ENCODE results near the gene ATAT1.

The ATAT1 gene

GRCh38 chr6:30618270-30618797 lies 8.3 kb upstream of the ATAT1 start:
- DNase-seq (ENCODE audit: low read depth), result peak; percentile 33
- TF ChIP-seq POLR2A (IDR thresholded peaks at IDR 0.05; ENCODE audit: extremely low read depth, insufficient read length) (no peak), CTCF (IDR thresholded peaks at IDR 0.05; ENCODE audit: low read depth, low read length) (no peak), MYC (IDR thresholded peaks at IDR 0.05; ENCODE audit: low read depth, low read length) (no peak), MAX (IDR thresholded peaks at IDR 0.05; ENCODE audit: low read depth, low read length) (no peak)
- peak overlapping the region; percentile 98 for H3K4me3 ChIP-seq (ENCODE audit: low read depth, low read length)

GRCh38 chr6:30619561-30619960 lies 7.1 kb upstream of the ATAT1 start:
- no peak for DNase-seq (ENCODE audit: low read depth)
- TF ChIP-seq MYC (IDR thresholded peaks at IDR 0.05; ENCODE audit: low read depth, low read length), result no peak
- TF ChIP-seq MAX (IDR thresholded peaks at IDR 0.05; ENCODE audit: low read depth, low read length), result no peak
- no peak for TF ChIP-seq POLR2A (IDR thresholded peaks at IDR 0.05; ENCODE audit: extremely low read depth, insufficient read length)
- no peak for TF ChIP-seq CTCF (IDR thresholded peaks at IDR 0.05; ENCODE audit: low read depth, low read length)
- no peak overlapping the region for H3K4me3 ChIP-seq (ENCODE audit: low read depth, low read length)

GRCh38 chr6:30625511-30625910 lies 1.2 kb upstream of the ATAT1 start:
- no peak for DNase-seq (ENCODE audit: low read depth)
- TF ChIP-seq MAX (IDR thresholded peaks at IDR 0.05; ENCODE audit: low read depth, low read length) (no peak), CTCF (IDR thresholded peaks at IDR 0.05; ENCODE audit: low read depth, low read length) (no peak), MYC (IDR thresholded peaks at IDR 0.05; ENCODE audit: low read depth, low read length) (no peak), POLR2A (IDR thresholded peaks at IDR 0.05; ENCODE audit: extremely low read depth, insufficient read length) (no peak)
- H3K4me3 ChIP-seq (ENCODE audit: low read depth, low read length), result no peak overlapping the region

- DNase-seq (ENCODE audit: low read depth), result no peak
- no peak for TF ChIP-seq CTCF (IDR thresholded peaks at IDR 0.05; ENCODE audit: low read depth, low read length)
- TF ChIP-seq MAX (IDR thresholded peaks at IDR 0.05; ENCODE audit: low read depth, low read length), result no peak
- TF ChIP-seq POLR2A (IDR thresholded peaks at IDR 0.05; ENCODE audit: extremely low read depth, insufficient read length), result no peak
- no peak for TF ChIP-seq MYC (IDR thresholded peaks at IDR 0.05; ENCODE audit: low read depth, low read length)
- H3K4me3 ChIP-seq (ENCODE audit: low read depth, low read length), result no peak overlapping the region
These were observed 9.2 kb downstream of the ATAT1 start for GRCh38 chr6:30635834-30636233.

GRCh38 chr6:30640481-30640880 lies 13.8 kb downstream of the ATAT1 start:
- TF ChIP-seq MAX (IDR thresholded peaks at IDR 0.05; ENCODE audit: low read depth, low read length) (no peak), POLR2A (IDR thresholded peaks at IDR 0.05; ENCODE audit: extremely low read depth, insufficient read length) (no peak), MYC (IDR thresholded peaks at IDR 0.05; ENCODE audit: low read depth, low read length) (no peak), CTCF (IDR thresholded peaks at IDR 0.05; ENCODE audit: low read depth, low read length) (no peak)

More at GRCh38 chr6:30640481-30640880, 13.8 kb downstream of the ATAT1 start:
- DNase-seq (ENCODE audit: low read depth), result no peak
- H3K4me3 ChIP-seq (ENCODE audit: low read depth, low read length), result no peak overlapping the region
